Inflammatory macrophage treated with lipopolysaccharide for 4 hours (primary cell): Measurements from ENCODE around the gene NLRP13.

Source experiments
- DNase-seq: peaks from one replicate; pipeline ENCODE4 v3.0.0-alpha.2; 2020

The NLRP13 gene

GRCh38 chr19:55898911-55899310 is 33.2 kb downstream of the NLRP13 start:
- no peak for DNase-seq

- DNase-seq: no peak
These were observed 49.5 kb downstream of the NLRP13 start for GRCh38 chr19:55882626-55883025.

- no peak for DNase-seq
These were observed 54.9 kb downstream of the NLRP13 start for GRCh38 chr19:55877211-55877610.

GRCh38 chr19:55870736-55871135 is 61.4 kb downstream of the NLRP13 start:
- DNase-seq: no peak

- DNase-seq: no peak
These were observed 65.0 kb downstream of the NLRP13 start for GRCh38 chr19:55867101-55867500.

- no peak for DNase-seq
These were observed 65.6 kb downstream of the NLRP13 start for GRCh38 chr19:55866521-55866920.

- DNase-seq: no peak
These were observed 73.2 kb downstream of the NLRP13 start for GRCh38 chr19:55858969-55859368.

- no peak for DNase-seq
These were observed 73.7 kb downstream of the NLRP13 start for GRCh38 chr19:55858401-55858800.

- DNase-seq: no peak
These were observed 74.2 kb downstream of the NLRP13 start for GRCh38 chr19:55857974-55858373.

GRCh38 chr19:55857149-55857548 is 75.0 kb downstream of the NLRP13 start:
- peak; percentile 0 for DNase-seq

- DNase-seq: no peak
These were observed 77.0 kb downstream of the NLRP13 start for GRCh38 chr19:55855160-55855559.
